ENCODE data around the gene GRSF1. TPM values are rescaled to one million over a fixed set of nuclear protein-coding genes. Genes with fewer than 3 reads are reported as not detected.
"Not testable (repeated sequence)": the region's sequence is repeated elsewhere in the genome, so short reads cannot be mapped to it uniquely, and the experiment has no call there.

GRSF1 gene
- polyA plus RNA-seq, 1 of the 3 experiments (the other 2 are of a cell fraction): 44.2 TPM

DNA sequence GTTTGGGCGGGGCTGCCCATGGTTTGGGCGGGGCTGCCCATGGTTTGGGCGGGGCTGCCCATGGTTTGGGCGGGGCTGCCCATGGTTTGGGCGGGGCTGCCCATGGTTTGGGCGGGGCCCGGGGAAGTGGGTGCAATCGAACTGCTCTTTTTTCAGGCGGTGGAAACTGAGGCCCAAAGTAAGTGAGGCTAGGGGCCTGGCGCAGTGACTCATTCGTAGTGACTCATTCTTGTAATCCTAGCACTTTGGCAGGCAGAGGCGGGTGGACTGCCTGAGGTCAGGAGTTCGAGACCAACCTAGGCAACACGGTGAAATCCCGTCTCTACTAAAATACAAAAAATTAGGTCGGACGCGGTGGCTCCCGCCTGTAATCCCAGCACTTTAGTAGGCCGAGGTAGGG is 447 bp upstream of the GRSF1 start:
- not testable (repeated sequence) for H3K4me1 ChIP-seq (ENCODE audit: control insufficient read depth in 1 of 2, insufficient read depth in 2 of 2, low read depth in 1 of 2, low read length in 1 of 2)
- peak; percentile 57 for DNase-seq

DNA sequence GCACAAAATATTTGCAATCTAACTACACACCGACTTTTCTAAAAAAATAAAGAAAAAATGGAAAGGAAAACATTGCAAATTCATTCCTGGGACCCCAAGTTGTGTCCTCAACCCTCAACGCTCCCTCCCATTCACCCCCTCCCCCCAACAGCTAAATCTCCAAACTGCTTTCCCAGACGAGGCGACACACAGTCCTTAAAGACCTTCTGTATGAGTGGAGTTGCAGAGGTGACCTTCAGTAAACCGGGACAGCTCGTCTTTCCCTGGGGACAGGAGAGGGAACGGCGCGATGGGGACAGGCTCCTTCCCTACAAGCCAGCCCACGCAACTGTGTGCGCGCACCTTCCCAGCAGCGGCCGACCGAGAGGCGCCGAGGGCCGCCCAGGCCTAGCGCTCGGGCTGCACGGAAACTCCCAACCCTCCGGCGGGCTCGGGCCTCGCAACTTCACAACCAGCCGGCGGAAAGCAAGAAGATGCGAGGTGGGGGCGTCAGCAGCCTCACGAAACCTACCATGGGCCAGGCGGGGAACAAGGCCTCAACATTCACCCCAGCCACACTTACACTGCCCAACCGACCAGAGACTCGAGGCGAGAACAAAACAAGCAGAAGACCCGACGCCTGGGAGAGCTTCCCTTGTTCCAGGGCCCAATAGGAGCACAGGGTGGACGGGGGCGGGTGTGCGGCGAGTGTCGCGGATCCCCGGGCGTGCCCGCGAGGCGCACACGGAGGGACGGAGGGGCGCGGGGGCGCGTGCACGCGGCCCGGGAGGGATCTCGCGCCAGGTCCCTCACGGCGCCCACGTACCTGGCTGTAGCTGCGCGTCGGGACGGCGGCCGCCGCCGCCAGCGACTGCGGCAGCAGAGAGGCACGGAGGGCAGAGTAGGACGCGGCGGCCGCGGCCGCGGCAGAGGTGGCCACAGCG is 763 bp downstream of the GRSF1 start:
- CTCF ChIA-PET: interaction anchor here (1.0 to 1.3 kb wide), 4 partner anchors 63 to 171 kb away, joined by 3 to 6 read pairs (median 3); no protein-coding TSS in a partner anchor
- H4K20me1 ChIP-seq (ENCODE audit: insufficient read depth): peaks cover 43% of the 10 kb centered on the region

More for the DNA sequence above, 447 bp upstream of the GRSF1 start:
- 58% methylated on average over 15 of the region's 20 CpGs for WGBS (ENCODE audit: low lambda C conversion rate)
- H3K9me3 ChIP-seq; H2AFZ ChIP-seq (ENCODE audit: low read depth); H3K9me2 ChIP-seq; H3K4me2 ChIP-seq; H3F3A ChIP-seq (replicated peaks; ENCODE audit: insufficient read depth); H3K27ac ChIP-seq (ENCODE audit: low read depth in 2 of 2, low read length in 1 of 2); H3K9ac ChIP-seq; H3K27me3 ChIP-seq (ENCODE audit: insufficient read depth); H3K4me3 ChIP-seq (ENCODE audit: low read depth in 2 of 2, low read length in 1 of 2): not testable (repeated sequence)
- peaks cover 42% of the 10 kb centered on the region for H3K79me2 ChIP-seq (ENCODE audit: insufficient read depth)
- H4K20me1 ChIP-seq (ENCODE audit: insufficient read depth): peaks cover 33% of the 10 kb centered on the region
- H3K36me3 ChIP-seq (replicated peaks in 1 of 2; ENCODE audit: control insufficient read depth in 1 of 2, insufficient read depth in 2 of 2, low read length in 1 of 2): peaks cover 0 to 10% of the 10 kb centered on the region in 2 experiments
- ChIA-PET CTCF (interaction anchor here (1.0 kb wide), 1 partner anchor 170 kb away, joined by 6 read pairs; no protein-coding TSS in a partner anchor), POLR2A (interaction anchor here (1.4 to 2.4 kb wide), 2 partner anchors 62 to 118 kb away, joined by 4 to 11 read pairs; partner anchors contain the start of genes MOB1B and RUFY3)
- TF ChIP-seq JUND (IDR thresholded peaks at IDR 0.05): peak; percentile 43; the same call in 1 of the 2 replicates
- TF ChIP-seq FOSL2 (IDR thresholded peaks at IDR 0.05; ENCODE audit: borderline replicate concordance, low read depth): peak; percentile 35; the same call in 1 of the 2 replicates

More for the DNA sequence above, 763 bp downstream of the GRSF1 start:
- Histone ChIP-seq H3K9ac (peak overlapping the region; percentile 89), H3K79me2 (ENCODE audit: insufficient read depth) (peaks cover 54% of the 10 kb centered on the region), H3K4me1 (ENCODE audit: control insufficient read depth in 1 of 2, insufficient read depth in 2 of 2, low read depth in 1 of 2, low read length in 1 of 2) (peaks cover 0 to 4% of the 10 kb centered on the region in 2 experiments; a peak in 2 of 4 replicates), H3K27ac (ENCODE audit: low read depth in 2 of 2, low read length in 1 of 2) (peak overlapping the region; percentile 79 to 87), H3F3A (replicated peaks; ENCODE audit: insufficient read depth) (peaks cover 5% of the 10 kb centered on the region), H2AFZ (ENCODE audit: low read depth) (peak overlapping the region; percentile 51; the same call in 1 of the 2 replicates), H3K4me2 (peak overlapping the region; percentile 98), H3K9me2 (no peaks in the 10 kb centered on the region), H3K4me3 (ENCODE audit: low read depth in 2 of 2, low read length in 1 of 2) (peak overlapping the region; percentile 81 to 87), H3K9me3 (no peaks in the 10 kb centered on the region), H3K36me3 (replicated peaks in 1 of 2; ENCODE audit: control insufficient read depth in 1 of 2, insufficient read depth in 2 of 2, low read length in 1 of 2) (peaks cover 4 to 16% of the 10 kb centered on the region in 2 experiments), H3K27me3 (ENCODE audit: insufficient read depth) (no peaks in the 10 kb centered on the region)
- POLR2A ChIA-PET: interaction anchor here (0.6 to 2.4 kb wide), 8 partner anchors 11 to 158 kb away, joined by 3 to 12 read pairs (median 4); partner anchors contain the start of genes DCK, MOB1B and RUFY3
- TF ChIP-seq SIN3A (IDR thresholded peaks at IDR 0.05; ENCODE audit: borderline replicate concordance, low read depth, low read length) (no peak), NRF1 (IDR thresholded peaks at IDR 0.05; ENCODE audit: low read depth, low read length) (no peak), EZH2phosphoT487 (IDR thresholded peaks at IDR 0.05; ENCODE audit: borderline replicate concordance, low read depth) (no peak), FOXJ3 (CRISPR knock-in tag; IDR thresholded peaks at IDR 0.05) (no peak), ELF1 (IDR thresholded peaks at IDR 0.05) (no peak), MXI1 (IDR thresholded peaks at IDR 0.05; ENCODE audit: low read depth, low read length) (peak; percentile 47; the same call in 1 of the 2 replicates), YY1 (IDR thresholded peaks at IDR 0.05; ENCODE audit: low read depth) (no peak), TAF1 (IDR thresholded peaks at IDR 0.05; ENCODE audit: borderline replicate concordance, low read depth, low read length) (0 out of 2 replicates have a peak, but pooled peaks have one; percentile 30), SMC3 (IDR thresholded peaks at IDR 0.05; ENCODE audit: low read depth, low read length) (no peak), RCOR1 (IDR thresholded peaks at IDR 0.05; ENCODE audit: low read length) (no peak; the same call in 1 of the 2 replicates), GABPA (IDR thresholded peaks at IDR 0.05; ENCODE audit: low read depth) (no peak), RAD21 (IDR thresholded peaks at IDR 0.05; ENCODE audit: low read length) (no peak)
- TF ChIP-seq, protein P1, sequence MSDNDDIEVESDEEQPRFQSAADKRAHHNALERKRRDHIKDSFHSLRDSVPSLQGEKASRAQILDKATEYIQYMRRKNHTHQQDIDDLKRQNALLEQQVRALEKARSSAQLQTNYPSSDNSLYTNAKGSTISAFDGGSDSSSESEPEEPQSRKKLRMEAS (IDR thresholded peaks at IDR 0.05; ENCODE audit: low read depth): no peak
- TF ChIP-seq, protein P2, sequence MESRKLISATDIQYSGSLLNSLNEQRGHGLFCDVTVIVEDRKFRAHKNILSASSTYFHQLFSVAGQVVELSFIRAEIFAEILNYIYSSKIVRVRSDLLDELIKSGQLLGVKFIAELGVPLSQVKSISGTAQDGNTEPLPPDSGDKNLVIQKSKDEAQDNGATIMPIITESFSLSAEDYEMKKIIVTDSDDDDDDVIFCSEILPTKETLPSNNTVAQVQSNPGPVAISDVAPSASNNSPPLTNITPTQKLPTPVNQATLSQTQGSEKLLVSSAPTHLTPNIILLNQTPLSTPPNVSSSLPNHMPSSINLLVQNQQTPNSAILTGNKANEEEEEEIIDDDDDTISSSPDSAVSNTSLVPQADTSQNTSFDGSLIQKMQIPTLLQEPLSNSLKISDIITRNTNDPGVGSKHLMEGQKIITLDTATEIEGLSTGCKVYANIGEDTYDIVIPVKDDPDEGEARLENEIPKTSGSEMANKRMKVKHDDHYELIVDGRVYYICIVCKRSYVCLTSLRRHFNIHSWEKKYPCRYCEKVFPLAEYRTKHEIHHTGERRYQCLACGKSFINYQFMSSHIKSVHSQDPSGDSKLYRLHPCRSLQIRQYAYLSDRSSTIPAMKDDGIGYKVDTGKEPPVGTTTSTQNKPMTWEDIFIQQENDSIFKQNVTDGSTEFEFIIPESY (IDR thresholded peaks at IDR 0.05; ENCODE audit: borderline replicate concordance, low read depth): no peak
- peak; percentile 86 for DNase-seq
- WGBS (ENCODE audit: low lambda C conversion rate): under 1% methylated on average over 10 of the region's 80 CpGs

Data from SK-N-SH (cell line).